Psoas muscle (tissue), 8 donors: Measurements from ENCODE around the gene TJP1. TPM values are rescaled to one million over a fixed set of nuclear protein-coding genes. Genes with fewer than 3 reads are reported as not detected.
"Not testable (repeated sequence)": the region's sequence is repeated elsewhere in the genome, so short reads cannot be mapped to it uniquely, and the experiment has no call there.

ENCODE experiments used
- ATAC-seq, 4 donors: fragments of 200-7000 bp; cut with Tn5 transposase; one replicate each; pipeline ENCODE4 v1.9.1; 2020; ENCODE audit warnings: moderate library complexity in 3 of 4, mild to moderate bottlenecking in 2 of 4
- DNase-seq, 2 donors: peaks; one replicate each; pipeline ENCODE4 v3.0.0-alpha.2; 2020
- H3K27ac ChIP-seq: fragments of 200-600 bp; one replicate; pipeline ENCODE4 v1.8.0; 2022
- H3K27me3 ChIP-seq, 3 donors: fragments of 200-600 bp in 1 of 3; one replicate each; pipeline versions ENCODE4 v1.6.1 to v1.8.0; 2013 to 2022; ENCODE audit warnings: low read length in 2 of 3, mild to moderate bottlenecking in 2 of 3, moderate library complexity in 1 of 3; ENCODE audit not compliant: insufficient read depth in 3 of 3
- H3K36me3 ChIP-seq, 2 donors: fragments of 200-600 bp in 1 of 2; one replicate each; pipeline versions ENCODE4 v1.6.1 to v1.8.0; 2013 to 2022; ENCODE audit warnings: low read depth in 1 of 2, mild to moderate bottlenecking in 1 of 2, moderate library complexity in 1 of 2; ENCODE audit not compliant: insufficient read depth in 1 of 2
- H3K4me1 ChIP-seq: fragments of 200-600 bp; one replicate; pipeline ENCODE4 v1.8.0; 2022
- H3K4me3 ChIP-seq: fragments of 200-600 bp; one replicate; pipeline ENCODE4 v1.8.0; 2022; ENCODE audit warnings: mild to moderate bottlenecking
- H3K9me3 ChIP-seq: fragments of 200-600 bp; one replicate; pipeline ENCODE4 v1.8.0; 2022
- WGBS, 3 donors: extraction: QIAGEN DNeasy Blood & Tissue Kit; methylation state at CpG; one replicate each; pipeline versions ENCODE4 v1.1.6 to v1.1.7; 2013; 5-methylcytosine and 5-hydroxymethylcytosine counted together
- intact Hi-C, 2 donors: fragments of 100-400 bp; cut with DNase I; formaldehyde crosslinking; loops; one replicate each; pipeline versions ENCODE4 v1.11.0 to v1.14.2; 2022
- polyA plus RNA-seq, 3 donors: library from polyadenylated mRNA; stranded (reverse); fragments of 200-250 nt; gene quantifications; one replicate each; pipeline ENCODE4 v1.2.3, GENCODE V29; 2013
- total RNA-seq, 4 donors: library from RNA; stranded (reverse); fragmentation: NEBNext Ultra II Directional in 2 of 4; extraction: Animal tissue kit (Norgen Biotek cat#: 25700) in 2 of 4; gene quantifications; one replicate each; pipeline versions ENCODE4 v1.2.1 to v1.2.4, GENCODE V29; 2021 to 2023
- TF ChIP-seq, protein P1 (sequence below): fragments of 200-600 bp; IDR thresholded peaks from one replicate; pipeline ENCODE4 v1.8.0; 2022; ENCODE audit warnings: antibody characterized with exemption
- donor health status: healthy with polysubstance abuse.
- donor health status: DM: no; HTN: no; CAD: no; lungs with moderate emphysema.
- donor health status: Bipolar disorder and iron deficiency.
- donor health status: healthy.
- donor health status: DM: yes; HTN: yes; CAD: no.
- donor health status: DM: no; HTN: no; CAD: no.
- donor health status: DM: no; HTN: no; CAD: no.
- donor health status: DM: yes; HTN: yes; CAD: no.

The TJP1 gene
- total and polyA plus RNA-seq, 7 donors = 8.6 to 49.9 (median 32.6) TPM

- H3K9me3 ChIP-seq = no peaks in the 10 kb centered on the region
- ATAC-seq (no peak), DNase-seq (no peak)
- intact Hi-C loops = no loop called here
- no peak overlapping the region for H3K27ac ChIP-seq
- 85 to 89% (median 88%) methylated on average over 11 of the region's 11 CpGs for WGBS, 3 donors
- peaks cover 0 to 34% (median 8%) of the 10 kb centered on the region in 3 donors for H3K27me3 ChIP-seq
- TF ChIP-seq, protein P1, sequence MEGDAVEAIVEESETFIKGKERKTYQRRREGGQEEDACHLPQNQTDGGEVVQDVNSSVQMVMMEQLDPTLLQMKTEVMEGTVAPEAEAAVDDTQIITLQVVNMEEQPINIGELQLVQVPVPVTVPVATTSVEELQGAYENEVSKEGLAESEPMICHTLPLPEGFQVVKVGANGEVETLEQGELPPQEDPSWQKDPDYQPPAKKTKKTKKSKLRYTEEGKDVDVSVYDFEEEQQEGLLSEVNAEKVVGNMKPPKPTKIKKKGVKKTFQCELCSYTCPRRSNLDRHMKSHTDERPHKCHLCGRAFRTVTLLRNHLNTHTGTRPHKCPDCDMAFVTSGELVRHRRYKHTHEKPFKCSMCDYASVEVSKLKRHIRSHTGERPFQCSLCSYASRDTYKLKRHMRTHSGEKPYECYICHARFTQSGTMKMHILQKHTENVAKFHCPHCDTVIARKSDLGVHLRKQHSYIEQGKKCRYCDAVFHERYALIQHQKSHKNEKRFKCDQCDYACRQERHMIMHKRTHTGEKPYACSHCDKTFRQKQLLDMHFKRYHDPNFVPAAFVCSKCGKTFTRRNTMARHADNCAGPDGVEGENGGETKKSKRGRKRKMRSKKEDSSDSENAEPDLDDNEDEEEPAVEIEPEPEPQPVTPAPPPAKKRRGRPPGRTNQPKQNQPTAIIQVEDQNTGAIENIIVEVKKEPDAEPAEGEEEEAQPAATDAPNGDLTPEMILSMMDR = no peak
- no peaks in the 10 kb centered on the region for H3K4me1 ChIP-seq
- no peak overlapping the region for H3K4me3 ChIP-seq
- H3K36me3 ChIP-seq = no peaks in the 10 kb centered on the region
Measured at GRCh38 chr15:29672923-29673809, 149.1 kb downstream of the TJP1 start.

DNA sequence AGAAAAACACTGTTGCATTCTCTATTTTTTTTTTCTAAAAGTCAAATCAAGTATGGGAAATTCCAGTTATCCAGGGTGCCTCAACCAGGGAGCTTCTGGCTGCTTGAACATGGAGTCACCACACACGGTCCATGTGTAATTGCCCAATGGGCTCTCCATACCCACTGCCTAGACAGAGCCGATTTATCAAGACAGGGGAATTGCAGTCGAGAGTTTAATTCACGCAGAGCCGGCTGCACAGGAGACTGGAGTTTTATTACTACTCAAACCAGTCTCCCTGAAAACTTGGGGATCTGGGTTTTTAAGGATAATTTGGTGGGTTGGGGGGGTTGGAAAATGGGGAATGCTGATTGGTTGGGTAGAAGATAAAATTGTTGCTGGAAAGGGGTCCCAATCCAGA, 149.8 kb downstream of the TJP1 start:
- H3K4me3 ChIP-seq = no peak overlapping the region
- no peak overlapping the region for H3K27ac ChIP-seq
- no peaks in the 10 kb centered on the region for H3K9me3 ChIP-seq
- no peaks in the 10 kb centered on the region for H3K4me1 ChIP-seq
- DNase-seq = no peak
- peaks cover 0 to 29% (median 8%) of the 10 kb centered on the region in 3 donors for H3K27me3 ChIP-seq
- intact Hi-C loops = no loop called here
- no peaks in the 10 kb centered on the region for H3K36me3 ChIP-seq
- ATAC-seq = no peak
- TF ChIP-seq, protein P1 = no peak
- WGBS, 3 donors = 94 to 96% (median 95%) methylated on average over 5 of the region's 5 CpGs

DNA sequence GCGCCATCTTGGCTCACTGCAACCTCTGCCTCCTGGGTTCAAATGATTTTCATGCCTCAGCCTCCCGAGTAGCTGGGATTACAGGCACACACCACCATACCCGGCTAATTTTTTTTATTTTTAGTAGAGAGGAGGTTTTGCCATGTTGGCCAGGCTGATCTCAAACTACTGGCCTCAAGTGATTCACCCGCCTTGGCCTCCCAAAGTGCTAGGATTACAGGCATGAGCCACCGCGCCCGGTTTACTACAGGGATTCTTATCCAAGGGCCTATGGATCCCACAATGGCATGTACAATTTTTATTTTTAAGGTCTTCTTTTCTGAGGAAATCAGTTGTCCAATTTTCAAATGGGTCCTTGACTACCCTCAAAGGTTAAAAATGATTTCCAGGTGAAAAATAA, 150.2 kb downstream of the TJP1 start:
- ATAC-seq, H3K27ac ChIP-seq, intact Hi-C loops, H3K4me3 ChIP-seq, H3K4me1 ChIP-seq, H3K36me3 ChIP-seq, H3K9me3 ChIP-seq, DNase-seq: not testable (repeated sequence)
- WGBS, 3 donors = 81 to 89% (median 85%) methylated on average over 7 of the region's 7 CpGs
- peaks cover 0 to 28% (median 8%) of the 10 kb centered on the region in 3 donors for H3K27me3 ChIP-seq

- Histone ChIP-seq H3K27ac (no peak overlapping the region), H3K4me3 (no peak overlapping the region), H3K36me3 (no peaks in the 10 kb centered on the region), H3K9me3 (no peaks in the 10 kb centered on the region), H3K27me3 (peaks cover 0 to 28% (median 8%) of the 10 kb centered on the region in 3 donors), H3K4me1 (no peaks in the 10 kb centered on the region)
- intact Hi-C loops = no loop called here
- 60 to 69% (median 68%) methylated on average over 13 of the region's 13 CpGs for WGBS, 3 donors
- TF ChIP-seq, protein P1 = no peak
- DNase-seq = no peak
- ATAC-seq = no peak
Measured at GRCh38 chr15:29670998-29671981, 151.0 kb downstream of the TJP1 start.

DNA sequence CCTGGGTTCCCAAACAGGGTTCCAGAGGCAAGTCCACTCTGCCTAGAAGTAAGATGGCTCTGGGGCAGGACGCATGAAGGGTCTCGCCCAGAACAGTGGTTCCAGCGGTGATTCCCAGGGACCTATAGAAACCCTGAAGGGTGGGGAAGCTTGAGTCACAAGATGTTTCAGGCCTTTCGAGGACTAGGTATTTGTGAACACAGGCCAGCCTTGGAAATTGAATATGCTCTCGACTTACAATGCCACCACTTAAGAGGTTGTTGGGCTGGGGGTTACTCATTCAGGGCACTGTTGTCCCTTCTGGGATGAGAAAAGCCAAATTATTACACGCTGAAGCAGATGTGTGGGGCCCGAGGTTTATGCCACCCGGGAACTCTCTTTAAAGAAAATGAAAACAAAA, 152.0 kb downstream of the TJP1 start:
- intact Hi-C loops = no loop called here
- H3K36me3 ChIP-seq = no peaks in the 10 kb centered on the region
- 70 to 80% (median 76%) methylated on average over 8 of the region's 8 CpGs for WGBS, 3 donors
- H3K4me1 ChIP-seq = no peaks in the 10 kb centered on the region
- peaks cover 0 to 23% (median 5%) of the 10 kb centered on the region in 3 donors for H3K27me3 ChIP-seq
- no peaks in the 10 kb centered on the region for H3K9me3 ChIP-seq
- no peak for DNase-seq
- H3K4me3 ChIP-seq = no peak overlapping the region
- TF ChIP-seq, protein P1 = no peak
- ATAC-seq = no peak
- no peak overlapping the region for H3K27ac ChIP-seq
